ENCODE measurements around the gene YPEL5.

Gene YPEL5

GRCh38 chr2:30165050-30165520 is 18.3 kb downstream of the YPEL5 start:
- DNase-seq (ENCODE audit: low read depth in 3 of 3), result peak; percentile 18 to 49 (median 32)

GRCh38 chr2:30165617-30166016 is 18.8 kb downstream of the YPEL5 start:
- DNase-seq (ENCODE audit: low read depth in 3 of 3), result no peak

DNA sequence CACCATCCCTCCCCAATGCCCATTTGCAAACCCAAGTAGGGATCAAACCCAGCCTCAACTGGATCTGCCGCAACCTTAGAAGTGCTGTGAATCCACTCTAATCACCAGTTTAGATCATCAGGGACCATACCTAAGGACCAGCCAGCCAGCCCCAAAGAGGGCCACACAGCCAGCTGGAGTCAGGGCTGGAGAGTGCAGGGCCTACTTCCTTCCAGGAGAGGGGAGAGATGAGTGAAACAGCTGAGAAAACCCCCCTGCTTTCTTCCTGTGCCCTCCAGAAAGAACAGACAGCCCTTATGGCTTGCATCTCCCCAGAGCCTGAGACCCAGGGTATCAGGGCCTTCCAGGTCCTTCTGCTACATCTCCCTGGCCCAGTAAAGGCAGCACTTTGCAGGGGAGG is 25.8 kb downstream of the YPEL5 start:
- DNase-seq (ENCODE audit: low read depth in 3 of 3), result no peak

DNA sequence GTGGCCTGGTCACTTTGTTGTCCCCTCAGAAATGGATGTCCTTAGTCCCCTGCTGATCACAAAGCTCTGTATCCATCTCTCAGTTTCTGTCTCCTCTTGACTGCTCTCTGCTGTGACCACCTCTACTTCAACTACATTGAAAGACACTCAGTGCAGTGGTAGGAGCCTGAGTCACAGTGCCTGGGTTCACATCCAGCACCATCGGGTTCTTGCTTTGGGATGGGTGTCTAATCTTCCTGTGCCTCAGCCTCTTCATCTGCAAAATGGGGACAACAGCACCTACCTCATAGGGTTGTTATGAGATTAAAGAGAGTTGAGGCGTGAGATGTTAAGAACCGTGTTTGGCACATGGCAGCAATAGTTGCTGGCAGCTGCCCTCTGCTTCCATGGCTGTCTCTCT is 30.6 kb downstream of the YPEL5 start:
- DNase-seq (ENCODE audit: low read depth in 3 of 3), result no peak

DNA sequence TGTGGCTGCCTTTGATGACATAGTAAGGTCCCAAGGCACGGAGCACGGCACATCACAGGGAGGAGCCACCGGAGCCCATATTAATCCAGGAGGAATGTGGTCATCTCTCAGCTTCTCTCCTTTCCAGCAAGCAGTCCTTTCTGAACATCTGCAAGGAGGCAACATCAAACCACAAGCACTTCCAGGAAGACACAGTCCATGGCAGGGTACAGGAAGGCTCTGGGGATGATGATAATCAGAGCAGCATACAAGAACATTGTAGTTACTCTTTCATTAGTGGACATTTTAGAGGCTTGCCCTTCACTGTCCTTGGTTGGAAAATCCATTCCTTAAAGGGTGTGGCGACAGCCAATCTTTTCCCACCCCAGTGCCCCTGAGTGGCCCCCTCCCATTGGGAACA is 31.1 kb downstream of the YPEL5 start:
- DNase-seq (ENCODE audit: low read depth in 3 of 3), result no peak

GRCh38 chr2:30178618-30179434 is 32.0 kb downstream of the YPEL5 start:
- no peak for DNase-seq (ENCODE audit: low read depth in 3 of 3)

DNA sequence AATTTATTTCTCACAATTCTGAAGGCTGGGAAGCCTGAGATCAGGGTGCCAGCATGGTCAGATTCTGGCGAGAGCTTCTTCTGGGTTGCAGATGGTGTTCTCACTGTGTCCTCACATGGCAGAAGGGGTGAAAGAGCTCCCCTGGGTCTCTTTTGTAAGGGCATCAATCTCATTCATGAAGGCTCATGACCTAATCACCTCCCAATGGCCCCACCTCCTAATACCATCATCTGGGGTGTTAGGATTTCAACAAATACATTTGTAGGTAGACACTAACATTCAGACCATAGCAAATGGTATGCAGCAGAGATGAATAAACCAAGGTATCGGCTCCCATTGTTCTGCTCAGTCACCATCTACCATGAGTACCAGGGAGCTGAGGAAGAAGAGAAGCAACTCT is 32.7 kb downstream of the YPEL5 start:
- DNase-seq (ENCODE audit: low read depth in 3 of 3), result no peak

DNA sequence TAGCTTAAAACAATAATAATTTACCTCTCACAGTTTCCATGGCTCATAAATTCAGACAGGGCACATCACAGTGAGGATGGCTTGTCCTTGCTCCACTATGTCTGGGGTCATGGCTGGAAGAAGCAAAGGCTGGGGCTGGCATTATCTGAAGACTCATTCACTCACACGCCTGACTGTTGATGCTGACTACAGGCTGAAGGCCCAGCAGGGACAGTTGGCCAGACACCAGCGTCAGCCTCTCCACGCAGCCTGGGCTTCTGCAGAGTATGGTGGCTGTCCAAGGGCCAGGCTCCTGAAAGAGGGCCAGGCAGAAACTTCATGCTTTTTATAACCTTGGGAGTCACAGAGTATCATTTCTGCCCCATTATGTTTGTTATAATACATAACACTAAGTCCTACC is 33.4 kb downstream of the YPEL5 start:
- DNase-seq (ENCODE audit: low read depth in 3 of 3), result no peak

DNA sequence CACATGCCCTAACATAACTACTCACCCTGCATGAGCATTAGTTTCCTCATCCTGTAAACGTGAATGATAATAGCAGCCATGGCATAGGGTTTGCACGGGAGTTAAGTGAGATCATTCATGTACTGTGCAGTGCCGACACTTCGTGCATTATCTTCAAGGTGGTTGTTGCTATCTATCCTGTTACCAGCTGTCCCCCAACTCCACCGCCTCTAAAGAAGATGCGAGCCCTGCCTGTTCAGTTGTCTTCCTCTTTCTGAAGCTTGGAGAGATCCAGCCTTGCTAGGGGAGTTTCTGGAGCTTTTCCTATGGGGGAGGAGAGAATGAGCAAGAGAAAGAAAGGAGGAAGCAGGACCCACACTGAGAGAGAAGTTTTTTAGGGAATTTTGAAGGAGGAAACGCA is 34.4 kb downstream of the YPEL5 start:
- DNase-seq (ENCODE audit: low read depth in 3 of 3), result no peak

- no peak for DNase-seq (ENCODE audit: low read depth in 3 of 3)
Observed at GRCh38 chr2:30184035-30184434, 37.2 kb downstream of the YPEL5 start.

DNA sequence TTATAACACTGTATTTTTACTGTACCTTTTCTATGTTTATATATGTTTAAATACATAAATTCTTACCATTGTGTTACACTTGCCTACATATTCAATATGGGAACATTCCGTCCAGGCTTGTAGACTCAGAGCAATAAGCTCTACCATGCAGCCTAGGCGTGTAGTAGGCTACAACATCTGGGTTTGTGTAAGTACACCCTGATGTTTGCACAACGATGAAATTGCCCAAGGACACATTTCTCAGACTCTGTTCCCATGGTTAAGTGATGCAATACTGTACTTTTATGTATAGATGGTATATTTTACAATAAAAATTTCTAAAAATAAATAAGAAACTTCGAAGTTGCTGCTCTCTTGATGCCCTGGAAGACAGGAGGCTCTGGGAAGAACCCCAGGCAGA is 38.4 kb downstream of the YPEL5 start:
- no peak for DNase-seq (ENCODE audit: low read depth in 3 of 3)

- DNase-seq (ENCODE audit: low read depth in 3 of 3), result no peak
Observed at GRCh38 chr2:30188292-30188691, 41.5 kb downstream of the YPEL5 start.

DNA sequence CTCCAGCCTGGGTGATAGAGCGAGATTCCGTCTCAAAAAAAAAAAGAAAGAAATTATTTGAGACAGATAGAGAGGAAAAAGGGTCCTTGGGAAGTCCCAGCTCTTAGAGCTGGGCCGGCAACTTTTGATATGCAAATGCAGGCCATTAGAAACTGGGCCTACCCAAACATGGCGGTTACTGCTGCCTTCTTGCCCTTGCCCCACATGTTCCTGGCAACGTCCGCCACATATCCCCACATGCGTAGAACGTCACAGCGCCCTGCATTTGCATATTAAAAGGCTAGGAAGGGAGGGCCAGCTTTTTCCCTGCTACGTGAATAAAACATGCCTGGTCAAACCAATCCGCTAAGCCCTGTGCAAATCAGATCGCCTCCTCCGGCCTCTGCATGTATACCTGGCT is 43.8 kb downstream of the YPEL5 start:
- no peak for DNase-seq (ENCODE audit: low read depth in 3 of 3)

- DNase-seq (ENCODE audit: low read depth in 3 of 3), result no peak
Observed at GRCh38 chr2:30191107-30191506, 44.3 kb downstream of the YPEL5 start.

GRCh38 chr2:30191819-30192271 is 45.0 kb downstream of the YPEL5 start:
- no peak for DNase-seq (ENCODE audit: low read depth in 3 of 3)

DNA sequence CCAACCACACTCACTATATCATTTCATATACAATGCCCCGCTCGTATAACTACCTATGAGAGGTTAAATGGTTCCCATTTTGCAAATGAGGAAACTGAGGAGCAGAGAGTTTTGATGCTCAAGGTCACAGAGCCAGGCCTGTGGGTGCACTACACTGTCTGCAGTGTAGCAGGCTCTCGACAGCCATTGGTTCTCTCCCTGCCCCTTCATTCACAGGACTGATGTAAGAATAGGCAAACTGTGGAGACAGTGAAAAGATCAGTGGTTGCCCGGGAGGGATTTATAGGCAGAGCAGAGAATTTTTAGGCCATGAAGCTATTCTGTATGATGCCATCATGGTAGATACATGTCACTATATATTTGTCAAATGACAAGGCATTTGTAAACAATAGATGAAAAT is 45.5 kb downstream of the YPEL5 start:
- DNase-seq (ENCODE audit: low read depth in 3 of 3), result no peak

DNA sequence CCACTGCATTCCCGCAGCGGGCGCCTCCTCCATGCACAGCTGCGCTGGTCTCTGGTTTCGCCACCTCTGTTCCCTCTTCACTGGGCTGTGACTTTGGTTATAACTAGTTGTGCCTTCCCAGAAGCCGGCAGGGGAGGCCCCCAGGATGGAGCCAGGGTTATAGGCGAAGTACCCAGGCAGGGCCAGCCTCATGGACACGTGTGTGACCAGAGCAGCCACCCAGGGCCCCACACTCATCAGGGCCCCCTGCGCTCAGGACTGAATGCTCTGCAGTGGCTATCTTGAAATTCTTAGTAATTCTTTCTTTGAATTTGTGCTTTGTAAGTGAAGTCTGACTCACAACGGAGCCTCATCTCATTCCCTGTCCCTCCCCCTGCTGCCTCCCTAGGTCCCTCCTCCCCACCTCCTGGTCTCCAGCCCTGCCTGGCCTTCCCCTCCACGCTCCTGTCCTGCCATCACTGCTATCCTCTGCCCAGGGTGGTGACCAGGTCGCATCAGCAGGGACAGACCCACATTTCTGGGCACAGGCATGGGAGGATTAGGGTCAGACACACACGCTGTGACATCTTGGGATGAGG is 46.4 kb downstream of the YPEL5 start:
- DNase-seq (ENCODE audit: low read depth in 3 of 3), result no peak

GRCh38 chr2:30194421-30194820 is 47.6 kb downstream of the YPEL5 start:
- no peak for DNase-seq (ENCODE audit: low read depth in 3 of 3)

- no peak for DNase-seq (ENCODE audit: low read depth in 3 of 3)
Observed at GRCh38 chr2:30195016-30195415, 48.2 kb downstream of the YPEL5 start.

DNA sequence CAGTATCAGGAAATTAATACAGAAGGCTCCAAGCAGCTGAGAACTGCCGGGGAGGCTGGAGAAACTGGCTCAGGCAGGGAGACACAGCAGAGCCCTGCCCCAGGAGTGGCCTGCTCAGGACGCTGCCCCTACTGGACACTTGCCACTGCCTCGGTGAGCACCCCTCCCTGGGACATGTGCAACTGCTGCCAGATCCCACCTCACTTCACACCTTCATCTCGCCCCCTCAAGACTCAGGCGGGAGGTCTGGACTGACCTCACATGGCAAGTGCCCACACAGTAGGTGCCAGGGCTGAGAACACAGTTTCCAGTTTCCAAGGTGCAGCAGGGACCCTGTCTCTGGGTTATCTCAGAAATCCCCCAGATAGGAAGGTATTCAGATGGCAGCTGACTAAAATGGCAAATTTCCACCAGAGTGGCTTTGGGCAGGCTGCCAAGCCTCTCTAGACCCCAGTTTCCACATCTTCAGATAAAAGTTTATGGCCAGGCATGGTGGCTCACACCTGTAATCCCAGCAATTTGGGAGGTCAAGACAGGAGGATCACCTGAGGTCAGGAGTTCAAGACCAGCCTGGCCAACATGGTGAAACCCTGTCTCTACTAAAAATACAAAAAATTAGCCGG is 50.9 kb downstream of the YPEL5 start:
- no peak for DNase-seq (ENCODE audit: low read depth in 3 of 3)

DNA sequence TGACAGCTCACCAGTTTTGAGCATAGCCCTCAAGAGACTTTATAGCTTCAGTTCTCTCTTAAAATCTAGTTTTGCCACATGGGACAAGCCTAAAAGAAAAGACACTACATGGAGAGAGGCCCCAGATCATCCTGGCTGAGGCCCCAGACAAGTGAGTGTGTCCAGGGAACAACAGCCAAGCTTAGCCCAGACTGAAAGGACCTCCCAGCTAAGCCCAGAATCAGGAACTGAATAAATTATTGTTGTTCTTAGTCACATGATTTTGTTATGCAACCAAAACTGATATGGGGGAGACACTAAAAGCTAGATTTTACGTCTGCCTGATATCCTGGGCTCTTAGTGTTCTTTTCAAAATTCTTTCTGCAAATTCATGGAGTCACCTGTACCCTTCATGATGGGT is 55.2 kb downstream of the YPEL5 start:
- DNase-seq (ENCODE audit: low read depth in 3 of 3), result no peak

DNA sequence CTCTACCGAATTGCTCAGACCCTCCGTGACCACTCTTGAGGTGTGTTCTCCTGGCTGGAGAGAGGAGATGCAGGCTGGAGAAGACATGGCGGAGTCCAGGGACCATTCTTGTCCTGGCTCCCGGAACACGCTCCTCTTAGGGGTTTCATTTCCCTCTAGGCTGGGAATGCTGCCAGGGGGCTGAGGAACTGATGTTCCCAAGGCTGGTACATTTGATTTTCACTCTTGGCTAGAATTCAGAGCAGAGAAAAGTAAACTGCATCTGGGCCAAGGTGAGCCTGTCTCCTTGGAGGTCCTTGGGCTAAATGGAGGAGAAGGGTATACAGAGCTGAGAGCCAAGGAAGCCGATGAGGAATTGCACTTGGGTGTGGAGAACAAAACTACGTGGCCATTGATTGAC is 56.3 kb downstream of the YPEL5 start:
- DNase-seq (ENCODE audit: low read depth in 3 of 3), result no peak

- DNase-seq (ENCODE audit: low read depth in 3 of 3), result no peak
Observed at GRCh38 chr2:30204281-30204680, 57.5 kb downstream of the YPEL5 start.
